ENCODE measurements around the gene DIAPH2. TPM values are rescaled to one million over a fixed set of nuclear protein-coding genes. Genes with fewer than 3 reads are reported as not detected.

DIAPH2 gene
- total RNA-seq, 5 donors from 2014 or later (not counting 1 experiment from before 2014, with no cell fraction given) = 8.4 to 15.3 (median 10.8) TPM

DNA sequence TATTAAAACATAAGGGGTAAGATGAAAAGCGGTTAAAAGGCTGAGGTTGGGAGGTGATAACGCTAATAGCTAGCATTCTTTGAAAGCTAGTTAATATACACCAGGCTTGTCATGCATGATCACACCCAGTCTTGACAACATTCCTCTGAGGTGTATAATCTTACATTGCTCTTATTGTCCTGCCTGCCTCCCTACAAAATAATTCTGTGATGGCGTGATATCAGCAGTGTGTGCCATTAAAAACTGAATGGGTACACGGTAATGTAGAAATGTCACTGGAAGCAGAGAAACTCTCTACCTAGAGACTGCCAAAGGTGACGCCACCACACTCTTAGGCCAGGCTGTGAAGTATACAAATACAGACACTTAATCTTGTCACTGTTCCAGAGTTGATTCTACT is 68.1 kb downstream of the DIAPH2 start:
- ChIA-PET POLR2A (no interaction called here), CTCF (no interaction called here)
- no peak overlapping the region for H3K4me3 Mint-ChIP-seq
- peaks cover 12% of the 10 kb centered on the region for H3K36me3 Mint-ChIP-seq
- no CpG with 5 or more reads among the region's 5 CpGs for WGBS (ENCODE audit: insufficient coverage)
- no peaks in the 10 kb centered on the region for H3K4me1 ChIP-seq (ENCODE audit: control insufficient read depth in 1 of 2, extremely low read depth in 1 of 2, insufficient read depth in 2 of 2, low read length in 2 of 2)
- no peak for DNase-seq
- no peak overlapping the region for H3K27ac Mint-ChIP-seq
- H3K27me3 ChIP-seq (replicated peaks in 1 of 2; ENCODE audit: control insufficient read depth in 2 of 2, extremely low read depth in 1 of 2, insufficient read depth in 2 of 2, low read length in 1 of 2) = no peaks in the 10 kb centered on the region
- H3K9me3 ChIP-seq = no peaks in the 10 kb centered on the region
- H3K36me3 ChIP-seq (ENCODE audit: control insufficient read depth in 2 of 2, extremely low read depth in 1 of 2, insufficient read depth in 1 of 2, low read length in 1 of 2) = no peaks in the 10 kb centered on the region
- no peaks in the 10 kb centered on the region for H3K27me3 Mint-ChIP-seq
- H3K4me3 ChIP-seq (ENCODE audit: control insufficient read depth in 1 of 2, extremely low read depth in 1 of 2, low read length in 1 of 2) = no peak overlapping the region
- ATAC-seq (replicated peaks in 1 of 4) = no peak
- no peaks in the 10 kb centered on the region for H3K4me1 Mint-ChIP-seq
- H3K9me3 Mint-ChIP-seq = no peaks in the 10 kb centered on the region
- H3K27ac ChIP-seq (ENCODE audit: low read length) = no peak overlapping the region

DNA sequence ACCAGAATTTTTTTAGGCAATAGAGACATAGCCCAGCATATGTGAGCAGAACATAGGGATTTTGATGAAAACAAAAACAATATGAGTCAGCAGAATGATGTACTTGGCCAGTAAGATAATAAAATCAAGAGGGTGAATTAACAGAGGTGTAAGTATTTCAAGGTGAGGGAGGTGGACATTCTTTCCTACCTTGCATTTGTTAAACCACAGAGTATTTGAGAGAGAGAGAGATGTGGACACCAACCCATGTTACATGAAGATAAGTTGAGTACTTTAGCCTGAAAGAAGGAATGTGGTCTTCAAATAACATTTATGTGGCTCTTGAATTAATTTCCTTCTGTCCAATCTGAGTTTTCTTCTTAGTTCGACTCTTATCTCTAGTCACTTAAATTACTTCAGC is 68.6 kb downstream of the DIAPH2 start:
- Histone ChIP-seq H3K36me3 (ENCODE audit: control insufficient read depth in 2 of 2, extremely low read depth in 1 of 2, insufficient read depth in 1 of 2, low read length in 1 of 2) (no peaks in the 10 kb centered on the region), H3K4me1 (ENCODE audit: control insufficient read depth in 1 of 2, extremely low read depth in 1 of 2, insufficient read depth in 2 of 2, low read length in 2 of 2) (no peaks in the 10 kb centered on the region), H3K27me3 (replicated peaks in 1 of 2; ENCODE audit: control insufficient read depth in 2 of 2, extremely low read depth in 1 of 2, insufficient read depth in 2 of 2, low read length in 1 of 2) (no peaks in the 10 kb centered on the region), H3K27ac (ENCODE audit: low read length) (no peak overlapping the region), H3K9me3 (no peaks in the 10 kb centered on the region), H3K4me3 (ENCODE audit: control insufficient read depth in 1 of 2, extremely low read depth in 1 of 2, low read length in 1 of 2) (no peak overlapping the region)
- H3K9me3 Mint-ChIP-seq = no peaks in the 10 kb centered on the region
- DNase-seq = no peak
- no peak overlapping the region for H3K4me3 Mint-ChIP-seq
- POLR2A ChIA-PET = no interaction called here
- H3K27me3 Mint-ChIP-seq = no peaks in the 10 kb centered on the region
- peaks cover 12% of the 10 kb centered on the region for H3K36me3 Mint-ChIP-seq
- no peak overlapping the region for H3K27ac Mint-ChIP-seq
- H3K4me1 Mint-ChIP-seq = no peaks in the 10 kb centered on the region
- CTCF ChIA-PET = no interaction called here
- WGBS (ENCODE audit: insufficient coverage) = no CpG with 5 or more reads among the region's 1 CpG
- no peak for ATAC-seq (replicated peaks in 1 of 4)

DNA sequence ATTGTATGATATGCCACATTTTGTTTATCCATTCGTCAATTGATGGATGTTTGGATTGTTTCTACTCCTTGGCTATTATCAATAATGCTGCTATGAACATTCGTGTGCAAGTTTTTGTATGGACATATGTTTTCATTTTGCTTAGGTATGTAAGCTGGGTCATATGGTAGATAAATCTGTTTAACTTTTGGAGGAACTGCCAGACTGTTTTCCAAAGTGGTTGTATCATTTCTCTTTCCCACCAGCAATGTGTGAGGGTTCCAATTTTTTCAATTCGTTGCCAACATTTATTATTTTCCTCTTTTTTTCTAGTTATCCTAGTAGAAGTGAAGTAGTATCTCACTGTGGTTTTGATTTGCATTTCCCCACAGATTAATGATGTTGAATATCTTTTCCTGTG is 71.8 kb downstream of the DIAPH2 start:
- ChIA-PET CTCF (no interaction called here), POLR2A (no interaction called here)
- no peaks in the 10 kb centered on the region for H3K36me3 ChIP-seq (ENCODE audit: control insufficient read depth in 2 of 2, extremely low read depth in 1 of 2, insufficient read depth in 1 of 2, low read length in 1 of 2)
- WGBS (ENCODE audit: insufficient coverage) = no CpG with 5 or more reads among the region's 3 CpGs
- ATAC-seq (replicated peaks in 1 of 4) (no peak), DNase-seq (no peak)
- peaks cover 12% of the 10 kb centered on the region for H3K36me3 Mint-ChIP-seq
- H3K4me3 Mint-ChIP-seq = no peak overlapping the region
- H3K27me3 Mint-ChIP-seq = no peaks in the 10 kb centered on the region
- H3K27me3 ChIP-seq (replicated peaks in 1 of 2; ENCODE audit: control insufficient read depth in 2 of 2, extremely low read depth in 1 of 2, insufficient read depth in 2 of 2, low read length in 1 of 2) = no peaks in the 10 kb centered on the region
- H3K27ac ChIP-seq (ENCODE audit: low read length) = no peak overlapping the region
- no peaks in the 10 kb centered on the region for H3K9me3 ChIP-seq
- no peaks in the 10 kb centered on the region for H3K9me3 Mint-ChIP-seq
- H3K4me3 ChIP-seq (ENCODE audit: control insufficient read depth in 1 of 2, extremely low read depth in 1 of 2, low read length in 1 of 2) = no peak overlapping the region
- no peaks in the 10 kb centered on the region for H3K4me1 ChIP-seq (ENCODE audit: control insufficient read depth in 1 of 2, extremely low read depth in 1 of 2, insufficient read depth in 2 of 2, low read length in 2 of 2)
- no peaks in the 10 kb centered on the region for H3K4me1 Mint-ChIP-seq
- no peak overlapping the region for H3K27ac Mint-ChIP-seq

DNA sequence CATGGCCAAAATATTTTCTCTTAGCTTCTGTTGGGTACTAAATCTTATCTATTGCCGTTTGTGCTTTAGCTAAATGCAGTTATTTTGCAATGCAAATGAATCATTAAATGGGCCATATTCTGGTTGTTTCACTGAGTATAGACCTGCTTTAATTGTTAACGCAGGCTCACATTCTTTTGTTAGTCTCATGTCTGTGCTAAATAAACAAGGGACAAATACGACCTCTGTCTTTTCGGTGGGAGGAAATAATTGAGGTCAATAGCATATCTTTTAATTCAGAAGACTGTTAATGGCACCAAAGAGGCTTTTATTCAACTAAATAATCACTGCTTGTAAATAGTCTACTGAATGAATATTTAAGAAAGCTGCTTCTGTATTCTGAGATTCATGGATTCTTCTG is 76.9 kb downstream of the DIAPH2 start:
- Mint-ChIP-seq H3K4me1 (peaks cover 0 to 14% (median 5%) of the 10 kb centered on the region in 3 donors), H3K27me3 (no peaks in the 10 kb centered on the region), H3K4me3 (no peak overlapping the region), H3K36me3 (no peaks in the 10 kb centered on the region), H3K27ac (no peak overlapping the region), H3K9me3 (no peaks in the 10 kb centered on the region)
- Histone ChIP-seq H3K27me3 (replicated peaks in 1 of 2; ENCODE audit: control insufficient read depth in 2 of 2, extremely low read depth in 1 of 2, insufficient read depth in 2 of 2, low read length in 1 of 2) (no peaks in the 10 kb centered on the region), H3K9me3 (no peaks in the 10 kb centered on the region), H3K4me1 (ENCODE audit: control insufficient read depth in 1 of 2, extremely low read depth in 1 of 2, insufficient read depth in 2 of 2, low read length in 2 of 2) (no peaks in the 10 kb centered on the region), H3K27ac (ENCODE audit: low read length) (no peak overlapping the region), H3K36me3 (ENCODE audit: control insufficient read depth in 2 of 2, extremely low read depth in 1 of 2, insufficient read depth in 1 of 2, low read length in 1 of 2) (no peaks in the 10 kb centered on the region), H3K4me3 (ENCODE audit: control insufficient read depth in 1 of 2, extremely low read depth in 1 of 2, low read length in 1 of 2) (no peak overlapping the region)
- CTCF ChIA-PET = interaction anchor here in 1 of 2 donors (0.6 kb wide), 1 partner anchor 13 kb away, joined by 3 read pairs; no protein-coding TSS in a partner anchor
- no peak for DNase-seq
- no peak for ATAC-seq (replicated peaks in 1 of 4)
- WGBS (ENCODE audit: insufficient coverage) = no CpG with 5 or more reads among the region's 4 CpGs
- POLR2A ChIA-PET = no interaction called here

DNA sequence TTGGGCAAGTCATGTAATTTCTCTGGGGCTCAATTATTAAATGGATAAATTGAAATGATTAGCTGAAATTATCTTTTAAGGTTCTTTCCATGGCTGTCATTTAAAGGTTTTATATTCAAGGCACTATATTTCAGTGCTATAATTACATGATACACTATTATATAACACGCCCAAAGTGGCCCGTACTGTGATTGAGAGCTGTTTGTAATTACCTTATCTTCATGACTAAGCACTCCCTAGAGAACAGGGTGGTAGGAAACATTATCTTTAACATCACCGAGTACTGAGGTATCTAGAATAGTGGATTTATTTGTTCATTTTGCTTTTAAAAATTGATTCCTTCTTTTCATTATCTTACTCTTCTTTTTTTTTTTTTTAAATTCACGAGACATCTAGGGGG is 79.0 kb downstream of the DIAPH2 start:
- no CpG with 5 or more reads among the region's 4 CpGs for WGBS (ENCODE audit: insufficient coverage)
- Mint-ChIP-seq H3K36me3 (no peaks in the 10 kb centered on the region), H3K4me3 (no peak overlapping the region), H3K27ac (no peak overlapping the region), H3K4me1 (peaks cover 0 to 14% (median 5%) of the 10 kb centered on the region in 3 donors), H3K9me3 (no peaks in the 10 kb centered on the region), H3K27me3 (no peaks in the 10 kb centered on the region)
- ChIA-PET POLR2A (no interaction called here), CTCF (no interaction called here)
- Histone ChIP-seq H3K27me3 (replicated peaks in 1 of 2; ENCODE audit: control insufficient read depth in 2 of 2, extremely low read depth in 1 of 2, insufficient read depth in 2 of 2, low read length in 1 of 2) (no peaks in the 10 kb centered on the region), H3K4me3 (ENCODE audit: control insufficient read depth in 1 of 2, extremely low read depth in 1 of 2, low read length in 1 of 2) (no peak overlapping the region), H3K9me3 (no peaks in the 10 kb centered on the region), H3K27ac (ENCODE audit: low read length) (no peak overlapping the region), H3K4me1 (ENCODE audit: control insufficient read depth in 1 of 2, extremely low read depth in 1 of 2, insufficient read depth in 2 of 2, low read length in 2 of 2) (no peaks in the 10 kb centered on the region), H3K36me3 (ENCODE audit: control insufficient read depth in 2 of 2, extremely low read depth in 1 of 2, insufficient read depth in 1 of 2, low read length in 1 of 2) (no peaks in the 10 kb centered on the region)
- no peak for ATAC-seq (replicated peaks in 1 of 4)
- no peak for DNase-seq

DNA sequence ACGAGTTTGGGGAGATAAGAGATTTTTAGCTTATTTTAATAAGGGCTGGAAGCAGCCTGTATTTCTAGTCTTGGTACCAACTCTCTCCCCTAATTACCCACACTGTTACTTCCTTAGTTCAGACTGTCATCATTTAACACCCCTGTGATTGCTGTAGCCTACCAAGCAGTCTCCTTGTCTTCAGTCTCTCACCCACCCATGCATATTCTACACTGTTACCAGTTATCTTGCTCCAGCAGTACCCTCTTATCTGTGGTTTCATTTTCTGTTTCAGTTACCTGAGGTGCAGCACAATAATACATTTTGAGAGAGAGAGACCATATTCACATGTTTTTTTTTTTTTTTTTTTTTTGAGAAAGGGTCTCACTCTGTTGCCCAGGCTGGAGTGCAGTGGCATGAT is 80.2 kb downstream of the DIAPH2 start:
- WGBS (ENCODE audit: insufficient coverage) = no CpG with 5 or more reads among the region's 1 CpG
- no peak overlapping the region for H3K4me3 Mint-ChIP-seq
- H3K9me3 Mint-ChIP-seq = no peaks in the 10 kb centered on the region
- DNase-seq (peak in 1 of 35 experiments; percentile 0), ATAC-seq (replicated peaks in 1 of 4) (peak in 1 of 4 experiments; percentile 34)
- Histone ChIP-seq H3K9me3 (no peaks in the 10 kb centered on the region), H3K27me3 (replicated peaks in 1 of 2; ENCODE audit: control insufficient read depth in 2 of 2, extremely low read depth in 1 of 2, insufficient read depth in 2 of 2, low read length in 1 of 2) (no peaks in the 10 kb centered on the region), H3K27ac (ENCODE audit: low read length) (no peak overlapping the region), H3K36me3 (ENCODE audit: control insufficient read depth in 2 of 2, extremely low read depth in 1 of 2, insufficient read depth in 1 of 2, low read length in 1 of 2) (no peaks in the 10 kb centered on the region), H3K4me3 (ENCODE audit: control insufficient read depth in 1 of 2, extremely low read depth in 1 of 2, low read length in 1 of 2) (no peak overlapping the region), H3K4me1 (ENCODE audit: control insufficient read depth in 1 of 2, extremely low read depth in 1 of 2, insufficient read depth in 2 of 2, low read length in 2 of 2) (no peaks in the 10 kb centered on the region)
- CTCF ChIA-PET = no interaction called here
- H3K36me3 Mint-ChIP-seq = no peaks in the 10 kb centered on the region
- peaks cover 0 to 14% (median 5%) of the 10 kb centered on the region in 3 donors for H3K4me1 Mint-ChIP-seq
- POLR2A ChIA-PET = no interaction called here
- no peak overlapping the region for H3K27ac Mint-ChIP-seq
- peaks cover 0 to 4% of the 10 kb centered on the region in 2 donors for H3K27me3 Mint-ChIP-seq

DNA sequence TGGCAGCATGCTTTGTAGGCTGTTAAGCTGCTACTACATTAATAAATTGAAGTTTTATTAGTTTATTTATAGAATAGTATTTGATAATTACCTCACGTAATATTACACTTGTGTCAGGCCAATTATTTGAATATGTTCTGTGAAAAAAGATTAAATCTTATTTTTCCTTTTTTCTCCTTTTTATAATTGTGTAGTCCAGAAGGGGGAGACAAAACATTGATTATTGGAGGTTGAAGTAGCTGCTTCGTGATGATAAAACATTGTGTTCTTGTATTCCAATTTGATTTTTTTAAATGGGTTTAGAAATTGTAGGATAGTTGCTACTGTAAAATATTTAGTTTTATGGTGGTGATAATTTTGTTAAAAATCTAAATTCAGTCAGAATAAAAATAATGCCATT is 85.7 kb downstream of the DIAPH2 start:
- Histone ChIP-seq H3K4me1 (ENCODE audit: control insufficient read depth in 1 of 2, extremely low read depth in 1 of 2, insufficient read depth in 2 of 2, low read length in 2 of 2) (no peaks in the 10 kb centered on the region), H3K4me3 (ENCODE audit: control insufficient read depth in 1 of 2, extremely low read depth in 1 of 2, low read length in 1 of 2) (no peak overlapping the region), H3K27me3 (replicated peaks in 1 of 2; ENCODE audit: control insufficient read depth in 2 of 2, extremely low read depth in 1 of 2, insufficient read depth in 2 of 2, low read length in 1 of 2) (no peaks in the 10 kb centered on the region), H3K36me3 (ENCODE audit: control insufficient read depth in 2 of 2, extremely low read depth in 1 of 2, insufficient read depth in 1 of 2, low read length in 1 of 2) (no peaks in the 10 kb centered on the region), H3K9me3 (no peaks in the 10 kb centered on the region), H3K27ac (ENCODE audit: low read length) (no peak overlapping the region)
- ChIA-PET CTCF (interaction anchor here (0.6 to 0.7 kb wide), 5 partner anchors 57 to 1403 kb away, joined by 3 to 4 read pairs (median 4); no protein-coding TSS in a partner anchor), POLR2A (no interaction called here)
- no peak for ATAC-seq (replicated peaks in 1 of 4)
- peaks cover 0 to 2% (median 0%) of the 10 kb centered on the region in 3 donors for H3K4me1 Mint-ChIP-seq
- H3K36me3 Mint-ChIP-seq = no peaks in the 10 kb centered on the region
- no CpG with 5 or more reads among the region's 2 CpGs for WGBS (ENCODE audit: insufficient coverage)
- H3K9me3 Mint-ChIP-seq = no peaks in the 10 kb centered on the region
- H3K27me3 Mint-ChIP-seq = peaks cover 0 to 4% of the 10 kb centered on the region in 2 donors
- no peak overlapping the region for H3K27ac Mint-ChIP-seq
- peak in 1 of 35 experiments; percentile 9 for DNase-seq
- H3K4me3 Mint-ChIP-seq = no peak overlapping the region
